GM10847 (cell line): ENCODE measurements around the gene CHN2.

Source experiments
- POLR2A ChIP-seq: IDR thresholded peaks from 2 replicates; pipeline ENCODE4 v1.6.1; 2011; ENCODE audit not compliant: insufficient read length; ENCODE audit errors: extremely low read depth

CHN2 gene

GRCh38 chr7:29379551-29379950 lies 185.0 kb downstream of the CHN2 start:
- TF ChIP-seq POLR2A = no peak

- no peak for TF ChIP-seq POLR2A
These were observed 186.9 kb downstream of the CHN2 start for GRCh38 chr7:29381206-29382094.

- TF ChIP-seq POLR2A = no peak
These were observed 189.7 kb downstream of the CHN2 start for GRCh38 chr7:29384277-29384676.

- no peak for TF ChIP-seq POLR2A
These were observed 190.7 kb downstream of the CHN2 start for GRCh38 chr7:29385214-29385814.

- TF ChIP-seq POLR2A = no peak
These were observed 191.7 kb downstream of the CHN2 start for GRCh38 chr7:29386196-29386765.

GRCh38 chr7:29391262-29391661 lies 196.7 kb downstream of the CHN2 start:
- no peak for TF ChIP-seq POLR2A

GRCh38 chr7:29394321-29394720 lies 199.7 kb downstream of the CHN2 start:
- TF ChIP-seq POLR2A = no peak

GRCh38 chr7:29396563-29396962 lies 202.0 kb downstream of the CHN2 start:
- no peak for TF ChIP-seq POLR2A

- TF ChIP-seq POLR2A = no peak
These were observed 202.8 kb downstream of the CHN2 start for GRCh38 chr7:29397398-29397797.

GRCh38 chr7:29398011-29398410 lies 203.4 kb downstream of the CHN2 start:
- TF ChIP-seq POLR2A = no peak

GRCh38 chr7:29400437-29400836 lies 205.9 kb downstream of the CHN2 start:
- no peak for TF ChIP-seq POLR2A

- no peak for TF ChIP-seq POLR2A
These were observed 207.2 kb downstream of the CHN2 start for GRCh38 chr7:29401769-29402168.

GRCh38 chr7:29405891-29406290 lies 211.3 kb downstream of the CHN2 start:
- TF ChIP-seq POLR2A = no peak

- no peak for TF ChIP-seq POLR2A
These were observed 211.8 kb downstream of the CHN2 start for GRCh38 chr7:29406366-29406765.

- no peak for TF ChIP-seq POLR2A
These were observed 214.3 kb downstream of the CHN2 start for GRCh38 chr7:29408841-29409243.

GRCh38 chr7:29410996-29411395 lies 216.4 kb downstream of the CHN2 start:
- TF ChIP-seq POLR2A = no peak
